EL (cell line): Measurements from ENCODE around the gene GLI3.
A peak's percentile ranks its signal among the peaks of the same experiment; 100 is the strongest.

Experiments used
- DNase-seq: peaks from one replicate; pipeline ENCODE4 v3.0.0-alpha.2; 2016

The GLI3 gene

GRCh38 chr7:41956705-41957104 lies 280.3 kb downstream of the GLI3 start:
- DNase-seq, result no peak

DNA sequence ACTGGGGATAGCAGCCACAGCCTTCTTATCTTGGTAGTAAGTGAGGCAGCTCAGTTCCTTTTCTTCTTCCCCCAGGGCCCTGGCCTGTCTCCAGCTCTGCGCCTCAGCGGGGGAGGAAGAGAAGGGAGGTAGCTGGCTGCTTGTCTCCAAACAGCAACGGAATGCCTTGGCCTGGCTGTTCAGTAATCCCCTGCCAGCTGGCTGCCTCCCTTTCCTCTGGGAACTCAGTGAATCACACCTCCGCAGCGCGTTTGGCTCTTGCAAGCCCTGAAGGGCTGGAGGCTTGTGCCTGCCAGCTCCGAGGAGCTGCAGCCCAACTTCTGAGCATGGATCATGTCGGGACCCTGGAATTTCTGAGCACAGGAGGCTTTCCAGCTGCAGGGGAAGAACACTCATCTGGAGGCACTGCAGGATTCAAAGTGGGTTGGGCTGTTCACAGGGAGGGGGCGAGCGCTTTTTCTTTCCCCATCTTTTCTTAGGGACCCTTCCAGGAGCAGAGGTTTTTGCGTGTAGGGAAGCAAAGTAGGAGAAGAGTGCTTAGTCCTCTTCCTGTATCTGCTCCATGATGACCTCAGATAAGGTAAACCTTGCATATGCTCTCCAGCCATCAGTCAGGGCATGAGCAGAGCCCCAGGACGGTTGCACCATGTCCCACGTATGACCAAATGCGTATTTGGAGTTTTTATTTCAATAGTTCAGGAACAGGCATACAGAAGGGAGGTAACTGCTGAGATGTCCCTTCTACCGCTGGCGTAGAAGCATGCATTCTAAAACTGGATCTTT lies 280.9 kb downstream of the GLI3 start:
- peak; percentile 99 for DNase-seq

- no peak for DNase-seq
Observed at GRCh38 chr7:41955451-41955850, 281.6 kb downstream of the GLI3 start.

DNA sequence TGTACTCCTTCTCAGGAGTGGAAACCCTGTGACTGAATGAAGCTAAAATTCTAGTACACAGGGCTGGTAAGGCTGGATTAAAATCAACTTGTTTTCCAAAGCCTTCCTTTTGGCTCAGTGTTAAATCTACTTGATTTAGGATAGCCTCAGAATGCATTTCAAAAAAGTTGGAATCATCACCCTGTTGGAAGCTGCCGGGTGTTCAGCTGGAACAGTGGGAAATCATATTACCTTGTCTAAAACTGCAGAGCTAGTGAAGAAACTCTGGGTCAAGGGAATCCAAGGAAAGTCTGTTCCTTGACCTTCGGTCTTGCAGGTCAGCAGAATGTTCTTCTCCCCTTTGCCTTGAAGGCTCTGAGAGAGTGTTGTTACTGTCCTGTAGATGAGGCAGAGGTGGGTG lies 282.0 kb downstream of the GLI3 start:
- no peak for DNase-seq

DNA sequence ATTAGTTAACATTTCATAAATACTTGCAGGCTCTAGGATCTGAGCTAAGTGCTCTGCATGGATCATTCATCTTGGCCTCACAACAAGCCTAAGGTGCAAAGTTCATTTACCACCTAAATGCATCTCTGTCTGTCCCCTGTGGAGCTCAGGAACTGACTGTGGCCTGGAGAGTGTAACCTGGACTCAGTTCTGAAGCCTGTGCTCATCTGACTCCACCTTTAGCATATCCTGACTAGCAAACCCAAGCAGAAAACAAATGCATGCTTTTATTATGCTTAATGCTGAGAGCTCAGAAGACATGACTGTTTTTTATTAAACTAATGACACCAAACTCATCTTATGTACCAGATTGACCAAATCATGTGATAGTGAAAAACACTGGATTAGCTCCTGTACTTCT lies 288.5 kb downstream of the GLI3 start:
- no peak for DNase-seq

GRCh38 chr7:41943094-41943577 lies 293.9 kb downstream of the GLI3 start:
- peak; percentile 80 for DNase-seq

GRCh38 chr7:41942468-41943093 lies 294.4 kb downstream of the GLI3 start:
- DNase-seq, result peak; percentile 60

GRCh38 chr7:41940760-41941343 lies 296.2 kb downstream of the GLI3 start:
- DNase-seq, result peak; percentile 78

DNA sequence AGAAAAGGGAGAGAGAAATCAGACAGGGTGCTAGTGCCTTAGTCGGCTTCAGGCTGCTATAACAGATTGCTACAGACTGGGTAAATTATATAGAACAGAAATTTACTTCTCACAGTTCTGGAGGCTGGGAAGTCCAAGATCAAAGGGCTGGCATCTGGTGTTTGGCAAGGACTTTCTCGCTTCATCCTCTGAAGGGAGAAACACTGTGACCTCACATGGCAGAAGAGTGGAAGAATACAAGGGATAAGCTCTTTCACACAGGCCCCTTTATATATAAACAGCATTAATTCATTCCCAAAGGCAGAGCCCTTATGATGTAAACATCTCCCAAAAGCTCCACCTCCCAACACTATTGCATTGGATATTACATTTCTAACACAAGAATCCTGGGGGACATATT lies 298.6 kb downstream of the GLI3 start:
- no peak for DNase-seq

DNA sequence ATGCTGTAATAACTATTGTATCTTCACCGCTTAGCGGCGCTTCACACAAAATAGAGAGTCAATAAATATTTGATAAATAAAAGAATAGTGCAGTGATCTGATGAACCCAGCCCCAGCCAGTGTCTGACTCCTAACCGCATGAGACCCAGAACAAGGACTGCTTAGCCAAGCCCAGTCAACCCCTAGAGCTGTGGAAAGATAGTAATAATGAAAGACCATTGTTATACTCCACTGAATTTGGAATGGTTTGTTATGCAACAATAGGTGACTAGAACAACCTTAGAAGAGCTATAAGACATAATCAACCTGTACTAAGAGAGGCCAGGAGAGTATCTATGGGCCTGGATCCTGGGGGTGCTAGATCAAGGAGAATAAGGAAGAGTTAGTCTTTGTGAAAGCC lies 303.6 kb downstream of the GLI3 start:
- no peak for DNase-seq

- DNase-seq, result no peak
Observed at GRCh38 chr7:41931263-41931646, 305.8 kb downstream of the GLI3 start.

- DNase-seq, result peak; percentile 55
Observed at GRCh38 chr7:41930538-41931262, 306.3 kb downstream of the GLI3 start.

GRCh38 chr7:41928781-41929180 lies 308.2 kb downstream of the GLI3 start:
- DNase-seq, result no peak

- no peak for DNase-seq
Observed at GRCh38 chr7:41928166-41928565, 308.8 kb downstream of the GLI3 start.

DNA sequence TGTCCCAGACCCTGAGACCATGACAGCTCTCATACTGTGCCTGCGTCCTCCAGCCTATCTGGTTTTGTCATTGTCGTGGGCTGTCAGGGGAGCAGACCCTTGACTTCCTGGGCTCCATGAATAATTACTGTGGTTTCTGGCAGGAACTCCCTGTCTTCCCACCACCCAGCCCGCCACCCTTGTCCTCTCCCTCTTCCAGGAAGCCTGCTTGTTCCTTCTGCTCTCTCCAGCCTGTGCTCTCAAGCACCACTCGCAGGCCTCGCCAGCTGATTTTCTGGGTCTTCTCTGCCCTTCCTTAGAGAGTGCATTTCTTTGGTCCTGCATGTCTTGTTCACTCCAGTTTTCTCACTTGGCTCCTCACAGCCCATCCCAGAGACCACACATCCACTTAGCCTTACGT lies 309.6 kb downstream of the GLI3 start:
- no peak for DNase-seq

DNA sequence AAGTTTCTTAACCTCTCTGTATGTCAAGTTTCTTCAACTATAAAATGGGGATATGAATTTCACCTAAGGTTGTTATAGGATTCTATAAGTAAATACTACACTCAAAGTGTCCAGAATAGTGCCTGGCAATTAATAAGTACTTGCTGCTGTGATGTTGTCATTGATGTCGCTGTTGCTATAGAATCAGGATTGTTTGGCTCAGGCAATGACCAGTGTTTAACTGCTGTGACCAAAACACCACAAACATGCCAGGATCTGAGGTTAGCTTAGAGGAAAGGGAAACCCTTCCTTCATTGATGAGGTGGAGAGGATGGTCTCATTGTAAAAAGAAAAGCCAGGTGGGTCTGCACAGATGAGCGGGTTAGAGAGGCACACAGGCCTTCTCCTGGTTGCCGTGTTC lies 311.1 kb downstream of the GLI3 start:
- DNase-seq, result no peak

- DNase-seq, result no peak
Observed at GRCh38 chr7:41924796-41925195, 312.2 kb downstream of the GLI3 start.

DNA sequence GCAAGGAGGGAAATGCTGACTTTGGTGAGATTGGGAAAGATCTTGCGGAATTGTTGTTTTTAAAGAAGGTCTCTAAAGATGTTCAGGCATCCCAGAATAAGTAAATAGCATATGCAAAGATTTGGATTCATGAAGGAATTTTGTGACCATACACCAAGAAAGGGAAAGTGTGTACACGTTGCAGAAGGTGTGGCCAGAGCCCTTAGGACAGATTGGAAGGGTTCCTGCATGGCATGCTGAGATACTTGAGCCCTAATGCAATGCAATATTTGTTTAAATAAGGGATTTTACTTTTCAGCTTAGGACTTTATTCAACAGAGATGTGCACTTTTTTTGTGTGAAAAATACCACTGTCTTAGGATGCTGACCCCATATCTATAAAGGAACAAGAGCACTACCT lies 314.6 kb downstream of the GLI3 start:
- DNase-seq, result no peak

DNA sequence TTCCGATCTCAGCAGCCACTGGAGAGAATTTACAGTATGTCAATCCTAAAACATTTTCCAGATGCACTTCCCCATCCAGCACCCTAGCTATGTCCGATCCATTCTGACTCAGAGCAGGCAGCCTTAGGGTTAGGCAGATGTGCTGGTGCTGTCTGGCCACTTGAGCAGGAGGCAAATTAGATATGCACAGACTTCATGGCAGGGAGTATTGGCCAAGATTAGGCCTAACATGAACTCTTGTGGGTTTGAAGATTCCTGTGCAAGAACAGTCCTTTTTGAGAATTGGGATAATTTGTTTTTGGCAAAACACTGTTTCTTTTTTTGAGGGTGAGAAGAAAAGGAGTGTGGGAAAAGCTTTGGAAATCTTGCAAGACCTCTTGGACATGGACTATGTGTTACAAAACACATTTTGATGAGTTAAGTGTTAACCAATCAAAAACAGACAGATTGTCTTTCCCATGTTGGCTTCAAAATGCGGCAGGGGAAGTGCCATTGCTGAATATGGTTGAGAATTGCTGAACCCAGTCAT lies 315.5 kb downstream of the GLI3 start:
- DNase-seq, result peak; percentile 59

- DNase-seq, result peak; percentile 81
Observed at GRCh38 chr7:41918597-41918996, 318.4 kb downstream of the GLI3 start.

DNA sequence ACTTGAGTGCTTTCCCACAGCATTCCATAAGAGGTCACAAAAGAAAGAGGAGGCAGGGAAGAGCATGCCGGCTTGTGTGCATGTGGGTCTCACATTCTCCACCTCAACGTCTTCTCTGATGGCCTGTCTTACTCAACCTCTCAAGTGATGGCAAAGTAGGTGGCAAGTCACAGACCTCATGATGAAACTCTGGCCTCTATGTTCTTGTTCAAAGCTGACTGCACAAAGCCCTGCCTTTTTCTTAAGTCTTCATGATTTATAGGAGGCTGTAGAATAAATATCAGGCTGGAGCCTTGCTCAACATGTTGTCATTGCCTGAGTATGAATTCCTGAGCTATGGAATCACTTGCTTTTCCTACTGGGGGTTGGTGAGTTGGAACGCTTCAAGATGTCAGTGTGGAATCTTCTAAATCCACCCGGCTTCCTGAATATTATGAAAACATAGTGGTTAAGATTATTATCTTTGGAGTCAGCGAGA lies 320.5 kb downstream of the GLI3 start:
- DNase-seq, result peak; percentile 99

GRCh38 chr7:41915871-41916270 lies 321.1 kb downstream of the GLI3 start:
- peak; percentile 54 for DNase-seq
